ENCODE data around the gene UBASH3A. TPM values are rescaled to one million over a fixed set of nuclear protein-coding genes. Genes with fewer than 3 reads are reported as not detected.

UBASH3A gene
- total and polyA plus RNA-seq, 12 donors = 0.09 to 1.2 (median 0.44) TPM; not detected in 2

- no peaks in the 10 kb centered on the region for H3K4me1 ChIP-seq (replicated peaks in 1 of 2)
- H3K4me3 ChIP-seq = no peak overlapping the region
- TF ChIP-seq CTCF (IDR thresholded peaks at IDR 0.05) (no peak), POLR2A (IDR thresholded peaks at IDR 0.05) (no peak)
- no peaks in the 10 kb centered on the region for H3K9me3 ChIP-seq (replicated peaks in 1 of 3)
- intact Hi-C loops (cut with DNase I) = loop anchor here in 1 of 2 donors (5.0 kb wide), 2 partner anchors 139 to 304 kb away; no protein-coding TSS in a partner anchor
- 82 to 91% (median 86%) methylated on average over 4 of the region's 4 CpGs for WGBS, 4 donors
- no peaks in the 10 kb centered on the region for H3K27me3 ChIP-seq
- no peak for DNase-seq
- no peak overlapping the region for H3K27ac ChIP-seq
- H3K36me3 ChIP-seq (replicated peaks in 1 of 2) = no peaks in the 10 kb centered on the region
Observed at GRCh38 chr21:42446531-42446930, 42.8 kb downstream of the UBASH3A start.

- no peak for DNase-seq
- no peaks in the 10 kb centered on the region for H3K4me1 ChIP-seq (replicated peaks in 1 of 2)
- no peaks in the 10 kb centered on the region for H3K9me3 ChIP-seq (replicated peaks in 1 of 3)
- WGBS, 4 donors = 70 to 78% (median 73%) methylated on average over 10 to 14 of the region's 14 CpGs
- H3K27me3 ChIP-seq = no peaks in the 10 kb centered on the region
- no peaks in the 10 kb centered on the region for H3K36me3 ChIP-seq (replicated peaks in 1 of 2)
- H3K4me3 ChIP-seq = no peak overlapping the region
- H3K27ac ChIP-seq = no peak overlapping the region
- TF ChIP-seq CTCF (IDR thresholded peaks at IDR 0.05) (no peak), POLR2A (IDR thresholded peaks at IDR 0.05) (no peak)
- intact Hi-C loops (cut with DNase I) = loop anchor here in 1 of 2 donors (5.0 kb wide), 2 partner anchors 140 to 305 kb away; no protein-coding TSS in a partner anchor
Observed at GRCh38 chr21:42447182-42447581, 43.5 kb downstream of the UBASH3A start.

- intact Hi-C loops (cut with DNase I) = loop anchor here in 1 of 2 donors (5.0 kb wide), 2 partner anchors 140 to 305 kb away; no protein-coding TSS in a partner anchor
- H3K9me3 ChIP-seq (replicated peaks in 1 of 3) = no peaks in the 10 kb centered on the region
- no peak overlapping the region for H3K27ac ChIP-seq
- WGBS, 4 donors = 79 to 91% (median 87%) methylated on average over 10 of the region's 10 CpGs
- no peaks in the 10 kb centered on the region for H3K4me1 ChIP-seq (replicated peaks in 1 of 2)
- no peak for DNase-seq
- H3K27me3 ChIP-seq = no peaks in the 10 kb centered on the region
- TF ChIP-seq POLR2A (IDR thresholded peaks at IDR 0.05) (no peak), CTCF (IDR thresholded peaks at IDR 0.05) (no peak)
- no peaks in the 10 kb centered on the region for H3K36me3 ChIP-seq (replicated peaks in 1 of 2)
- H3K4me3 ChIP-seq = no peak overlapping the region
Observed at GRCh38 chr21:42447732-42448131, 44.0 kb downstream of the UBASH3A start.

GRCh38 chr21:42448686-42449085 is 45.0 kb downstream of the UBASH3A start:
- DNase-seq = no peak
- H3K27me3 ChIP-seq = no peaks in the 10 kb centered on the region
- H3K27ac ChIP-seq = no peak overlapping the region
- no peaks in the 10 kb centered on the region for H3K36me3 ChIP-seq (replicated peaks in 1 of 2)
- WGBS, 4 donors = 79 to 87% (median 81%) methylated on average over 3 of the region's 3 CpGs
- intact Hi-C loops (cut with DNase I) = loop anchor here in 1 of 2 donors (5.0 kb wide), 2 partner anchors 141 to 306 kb away; no protein-coding TSS in a partner anchor
- TF ChIP-seq POLR2A (IDR thresholded peaks at IDR 0.05) = no peak
- no peak for TF ChIP-seq CTCF (IDR thresholded peaks at IDR 0.05)
- H3K4me1 ChIP-seq (replicated peaks in 1 of 2) = no peaks in the 10 kb centered on the region
- no peaks in the 10 kb centered on the region for H3K9me3 ChIP-seq (replicated peaks in 1 of 3)
- no peak overlapping the region for H3K4me3 ChIP-seq
